Endothelial cell of umbilical vein (primary cell): ENCODE measurements around the gene MINDY2. TPM values are rescaled to one million over a fixed set of nuclear protein-coding genes. Genes with fewer than 3 reads are reported as not detected.

Experiments
- BruUV-seq: library from RNA; stranded (reverse); fragments of 400-500 nt; replicated peaks from 2 replicates; lab custom pipeline; 2021; lab: Mats Ljungman, UMichigan
- CTCF ChIA-PET: fragments of 300-600, 350-600 bp; sonication (Branson Sonifier 250); formaldehyde crosslinking; loops from one replicate; lab custom pipeline; 2021; ENCODE audit warnings: antibody characterized with exemption, inconsistent platforms; lab: Charles Lee
- POLR2A ChIA-PET: fragments of 300-600, 350-600 bp; sonication (Branson Sonifier 250); formaldehyde crosslinking; loops from one replicate; lab custom pipeline; 2021; ENCODE audit warnings: antibody characterized with exemption, inconsistent platforms; lab: Charles Lee
- DNase-seq: peaks from one replicate; pipeline ENCODE4 v3.0.0-alpha.2; 2011; ENCODE audit warnings: low read depth, low spot score
- FAIRE-seq: peaks from 2 replicates; lab custom pipeline; 2011; peaks lifted over from hg19 to GRCh38; lab: Jason Lieb, UNC
- H2AFZ ChIP-seq: 2 replicates; pipeline ENCODE4 v1.6.0; 2012; ENCODE audit warnings: low read depth, low read length, control low read depth, inconsistent platforms
- H3K27ac ChIP-seq: 2 replicates; pipeline ENCODE4 v1.5.1; 2011; ENCODE audit warnings: low read depth, mild to moderate bottlenecking, control low read depth, low read length, moderate library complexity; ENCODE audit not compliant: insufficient read depth
- H3K27me3 ChIP-seq, 2 experiments: 2 replicates each; pipeline versions ENCODE4 v1.6.0 to v1.6.1; 2011; ENCODE audit warnings: low read length in 2 of 2, mixed read lengths in 1 of 2; ENCODE audit not compliant: control insufficient read depth in 2 of 2, insufficient read depth in 2 of 2
- H3K36me3 ChIP-seq, 2 experiments: 2 replicates in 1 of 2; 3 replicates in 1 of 2; pipeline ENCODE4 v1.5.1; 2011; ENCODE audit warnings: low read length in 2 of 2, mild to moderate bottlenecking in 1 of 2, moderate library complexity in 1 of 2; ENCODE audit not compliant: control insufficient read depth in 2 of 2, insufficient read depth in 2 of 2; ENCODE audit errors: extremely low read depth in 1 of 2
- H3K4me1 ChIP-seq: 3 replicates; pipeline ENCODE4 v1.5.1; 2011; ENCODE audit warnings: mild to moderate bottlenecking, low read length; ENCODE audit not compliant: control insufficient read depth, insufficient read depth; ENCODE audit errors: extremely low read depth
- H3K4me2 ChIP-seq: 2 replicates; pipeline ENCODE4 v1.6.1; 2011; ENCODE audit warnings: low read length, control low read depth, mixed read lengths; ENCODE audit not compliant: insufficient read depth
- H3K4me3 ChIP-seq, 3 experiments: fragments of 200-600 bp in 1 of 3; sonication (generic), shearing (Covaris generic) in 1 of 3; replicated peaks in 1 of 3; 2 replicates each; pipeline ENCODE4 v1.5.1; 2011 to 2016; ENCODE audit warnings: control low read depth in 3 of 3, low read length in 3 of 3, mild to moderate bottlenecking in 2 of 3, inconsistent platforms in 1 of 3, low read depth in 1 of 3, moderate library complexity in 1 of 3; ENCODE audit not compliant: insufficient read depth in 1 of 3
- H3K79me2 ChIP-seq: 2 replicates; pipeline ENCODE4 v1.6.0; 2012; ENCODE audit warnings: low read length, inconsistent platforms; ENCODE audit not compliant: control insufficient read depth, insufficient read depth
- H3K9ac ChIP-seq: replicated peaks from 2 replicates; pipeline ENCODE3; 2011; ENCODE audit warnings: low read length, control low read depth; ENCODE audit not compliant: insufficient read depth; ENCODE audit errors: extremely low read depth
- H3K9me1 ChIP-seq: replicated peaks from 3 replicates; pipeline ENCODE4 v1.6.0; 2011; ENCODE audit warnings: mild to moderate bottlenecking, low read length; ENCODE audit not compliant: control insufficient read depth, insufficient read depth; ENCODE audit errors: extremely low read depth
- H3K9me3 ChIP-seq: replicated peaks from 2 replicates; pipeline ENCODE4 v1.5.1; 2012; ENCODE audit warnings: low read length, inconsistent platforms; ENCODE audit not compliant: control insufficient read depth, insufficient read depth
- H4K20me1 ChIP-seq: replicated peaks from 2 replicates; pipeline ENCODE3; 2011; ENCODE audit warnings: mild to moderate bottlenecking, low read length; ENCODE audit not compliant: control insufficient read depth, insufficient read depth; ENCODE audit errors: extremely low read depth
- EZH2 ChIP-seq: IDR thresholded peaks from 2 replicates; pipeline ENCODE4 v1.6.1; 2012; ENCODE audit warnings: borderline replicate concordance, low read depth, mild to moderate bottlenecking, moderate library complexity, low read length, inconsistent platforms; ENCODE audit not compliant: severe bottlenecking
- GATA2 ChIP-seq: IDR thresholded peaks from 2 replicates; pipeline ENCODE4 v1.7.0; 2011; ENCODE audit warnings: low read depth, mild to moderate bottlenecking, moderate library complexity, mixed read lengths, low read length; ENCODE audit not compliant: insufficient read length, insufficient read depth
- JUN ChIP-seq: IDR thresholded peaks from 2 replicates; pipeline ENCODE4 v1.6.1; 2011; ENCODE audit warnings: borderline replicate concordance, low read depth; ENCODE audit not compliant: insufficient read length, insufficient read depth
- MYC ChIP-seq: IDR thresholded peaks from one replicate; pipeline ENCODE4 v1.6.1; 2011; ENCODE audit warnings: mild to moderate bottlenecking, low read depth, low read length
- POLR2A ChIP-seq: IDR thresholded peaks from 2 replicates; pipeline ENCODE4 v1.6.1; 2012; ENCODE audit warnings: low read depth, mild to moderate bottlenecking, control low read depth, low read length
- POLR2AphosphoS5 ChIP-seq: IDR thresholded peaks from 2 replicates; pipeline ENCODE4 v1.6.1; 2012; ENCODE audit warnings: low read depth, mild to moderate bottlenecking, control low read depth, low read length, moderate library complexity; ENCODE audit not compliant: insufficient read depth
- dilution Hi-C: fragments of 300-500 bp; cut with MboI; formaldehyde crosslinking; loops from one replicate; pipeline ENCODE4 v1.15.0; 2019; ENCODE audit warnings: low sequenced_read_pairs; ENCODE audit not compliant: extremely low pct_ligation_motif_present
- intact Hi-C: fragments of 100-400 bp; cut with micrococcal nuclease; formaldehyde crosslinking; loops from one replicate; pipeline ENCODE4 v1.10.0; 2022
- polyA plus RNA-seq, 4 experiments: library from polyadenylated mRNA; depleted of rRNA in 3 of 4; stranded (reverse) in 3 of 4; unstranded in 1 of 4; fragments of >200 nt; gene quantifications; 2 replicates each; pipeline versions ENCODE4 v1.2.1 to v1.2.3, GENCODE V29; 2011 to 2012; ENCODE audit warnings: missing spikeins in 1 of 4
- total RNA-seq: library from RNA; stranded (reverse); gene quantifications from 2 replicates; pipeline ENCODE4 v1.2.3, GENCODE V29; 2021
- TF ChIP-seq, protein P1 (sequence below), 2 donors: IDR thresholded peaks; 1 replicate in 1 of 2; 2 replicates in 1 of 2; pipeline ENCODE4 v1.5.1; 2011; ENCODE audit warnings: low read length in 2 of 2, mild to moderate bottlenecking in 2 of 2, moderate library complexity in 2 of 2, control low read depth in 1 of 2, inconsistent platforms in 1 of 2, low read depth in 1 of 2; ENCODE audit not compliant: insufficient read depth in 1 of 2; ENCODE audit errors: extremely low read depth in 1 of 2
- TF ChIP-seq, protein P2 (sequence below): IDR thresholded peaks from 2 replicates; pipeline ENCODE4 v1.6.1; 2011; ENCODE audit not compliant: insufficient read depth, insufficient read length

Gene MINDY2
- total and polyA plus RNA-seq, 2 donors (not counting 3 experiments of a cell fraction or from before 2014, with no cell fraction given), result 1.6 to 13.7 TPM

- Histone ChIP-seq H3K4me1 (no peaks in the 10 kb centered on the region), H3K9me1 (peaks cover under 1% of the 10 kb centered on the region), H3K36me3 (no peaks in the 10 kb centered on the region), H3K9me3 (no peaks in the 10 kb centered on the region), H2AFZ (no peak overlapping the region), H3K4me2 (no peak overlapping the region), H3K79me2 (no peaks in the 10 kb centered on the region), H3K4me3 (no peak overlapping the region), H3K9ac (no peak overlapping the region), H3K27ac (no peak overlapping the region), H4K20me1 (no peaks in the 10 kb centered on the region), H3K27me3 (no peaks in the 10 kb centered on the region)
- DNase-seq, result no peak
- no TSS peak for BruUV-seq
- POLR2A ChIA-PET, result no interaction called here
- intact Hi-C loops (no loop called here), dilution Hi-C loops (no loop called here)
- no peak for TF ChIP-seq EZH2
- no peak for TF ChIP-seq MYC
- TF ChIP-seq GATA2, result no peak
- no peak for TF ChIP-seq POLR2AphosphoS5
- no peak for TF ChIP-seq POLR2A
- TF ChIP-seq JUN, result no peak
- TF ChIP-seq, protein P1, sequence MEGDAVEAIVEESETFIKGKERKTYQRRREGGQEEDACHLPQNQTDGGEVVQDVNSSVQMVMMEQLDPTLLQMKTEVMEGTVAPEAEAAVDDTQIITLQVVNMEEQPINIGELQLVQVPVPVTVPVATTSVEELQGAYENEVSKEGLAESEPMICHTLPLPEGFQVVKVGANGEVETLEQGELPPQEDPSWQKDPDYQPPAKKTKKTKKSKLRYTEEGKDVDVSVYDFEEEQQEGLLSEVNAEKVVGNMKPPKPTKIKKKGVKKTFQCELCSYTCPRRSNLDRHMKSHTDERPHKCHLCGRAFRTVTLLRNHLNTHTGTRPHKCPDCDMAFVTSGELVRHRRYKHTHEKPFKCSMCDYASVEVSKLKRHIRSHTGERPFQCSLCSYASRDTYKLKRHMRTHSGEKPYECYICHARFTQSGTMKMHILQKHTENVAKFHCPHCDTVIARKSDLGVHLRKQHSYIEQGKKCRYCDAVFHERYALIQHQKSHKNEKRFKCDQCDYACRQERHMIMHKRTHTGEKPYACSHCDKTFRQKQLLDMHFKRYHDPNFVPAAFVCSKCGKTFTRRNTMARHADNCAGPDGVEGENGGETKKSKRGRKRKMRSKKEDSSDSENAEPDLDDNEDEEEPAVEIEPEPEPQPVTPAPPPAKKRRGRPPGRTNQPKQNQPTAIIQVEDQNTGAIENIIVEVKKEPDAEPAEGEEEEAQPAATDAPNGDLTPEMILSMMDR (IDR thresholded peaks at IDR 0.05; ENCODE audit: extremely low read depth in 1 of 2, insufficient read depth in 1 of 2, low read depth in 1 of 2, low read length in 2 of 2), result no peak
- TF ChIP-seq, protein P2, sequence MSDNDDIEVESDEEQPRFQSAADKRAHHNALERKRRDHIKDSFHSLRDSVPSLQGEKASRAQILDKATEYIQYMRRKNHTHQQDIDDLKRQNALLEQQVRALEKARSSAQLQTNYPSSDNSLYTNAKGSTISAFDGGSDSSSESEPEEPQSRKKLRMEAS, result no peak
- no peak for FAIRE-seq
- CTCF ChIA-PET, result interaction anchor here (2.2 kb wide), 1 partner anchor 14 kb away, joined by 7 read pairs; the partner anchor contains the start of gene MINDY2
These were observed 14.3 kb downstream of the MINDY2 start for GRCh38 chr15:58785355-58785754.
